NT2/D1 (cell line): Measurements from ENCODE around the gene NCDN.

Source experiments
- SUZ12 ChIP-seq: IDR thresholded peaks from 2 replicates; pipeline ENCODE4 v1.6.1; 2011; ENCODE audit not compliant: insufficient read length, insufficient read depth; ENCODE audit errors: extremely low read depth
- YY1 ChIP-seq: IDR thresholded peaks from 2 replicates; pipeline ENCODE4 v1.6.1; 2011; ENCODE audit not compliant: insufficient read length, insufficient read depth

- TF ChIP-seq YY1, result no peak
- no peak for TF ChIP-seq SUZ12
Measured at GRCh38 chr1:35577071-35577998, 19.7 kb downstream of the NCDN start.
